Epidermal melanocyte (primary cell): ENCODE results near the gene NMNAT3.
"Not testable (repeated sequence)": the region's sequence is repeated elsewhere in the genome, so short reads cannot be mapped to it uniquely, and the experiment has no call there.

ENCODE experiments used
- DNase-seq: peaks from one replicate; pipeline ENCODE4 v3.0.0; 2011; ENCODE audit warnings: low spot score; ENCODE audit not compliant: insufficient read length

The NMNAT3 gene

DNA sequence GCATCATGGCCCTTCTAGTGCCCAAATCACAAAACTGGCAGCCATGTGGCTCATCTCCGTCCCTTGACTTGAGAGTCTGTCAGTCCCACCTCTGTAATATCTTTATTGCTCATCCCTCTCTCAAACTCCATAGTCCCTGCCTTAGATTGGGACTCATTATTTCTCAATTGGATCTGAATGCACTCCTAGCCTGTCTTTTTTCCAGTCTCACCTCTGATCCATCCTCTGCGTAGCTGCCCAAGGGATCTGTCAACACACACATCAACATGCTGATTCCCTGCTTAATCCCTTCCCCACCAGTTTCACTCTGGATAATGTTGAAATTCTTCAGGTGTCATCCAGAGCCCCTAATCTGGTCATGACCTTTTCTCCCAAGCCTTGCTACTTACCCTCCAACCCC is 39.3 kb downstream of the NMNAT3 start:
- no peak for DNase-seq

GRCh38 chr3:139636511-139636910 is 41.3 kb downstream of the NMNAT3 start:
- no peak for DNase-seq

DNA sequence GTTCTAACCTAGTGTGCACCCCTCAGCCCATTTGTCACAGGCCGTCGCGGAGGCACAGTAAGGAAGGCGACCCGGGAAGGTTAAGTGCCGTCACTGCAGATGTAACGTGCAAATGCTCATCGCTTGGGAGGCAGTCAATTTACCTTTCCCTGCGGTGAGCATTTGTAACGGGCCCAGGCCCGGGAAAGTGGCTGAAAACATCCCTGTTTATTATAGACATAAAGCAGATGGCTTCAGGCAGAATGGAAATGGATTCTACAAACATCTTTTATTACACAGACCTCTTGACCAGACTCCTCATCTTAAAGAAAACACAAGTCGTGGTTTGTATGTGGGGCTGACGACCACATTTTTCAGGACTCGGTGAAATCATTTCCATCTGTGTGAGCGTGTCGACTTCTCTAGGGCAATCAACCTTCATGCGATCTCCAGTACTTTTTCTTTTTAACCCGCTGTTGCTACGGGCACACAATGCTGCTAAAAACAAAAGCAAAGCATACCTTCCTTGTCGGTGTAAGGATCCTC is 43.6 kb downstream of the NMNAT3 start:
- DNase-seq, result no peak

- no peak for DNase-seq
Observed at GRCh38 chr3:139633511-139633910, 44.3 kb downstream of the NMNAT3 start.

GRCh38 chr3:139630542-139630941 is 47.2 kb downstream of the NMNAT3 start:
- DNase-seq, result no peak

GRCh38 chr3:139629033-139629432 is 48.7 kb downstream of the NMNAT3 start:
- no peak for DNase-seq

GRCh38 chr3:139627759-139628158 is 50.0 kb downstream of the NMNAT3 start:
- no peak for DNase-seq

GRCh38 chr3:139620438-139620837 is 57.3 kb downstream of the NMNAT3 start:
- DNase-seq, result no peak

- no peak for DNase-seq
Observed at GRCh38 chr3:139619484-139619883, 58.3 kb downstream of the NMNAT3 start.

DNA sequence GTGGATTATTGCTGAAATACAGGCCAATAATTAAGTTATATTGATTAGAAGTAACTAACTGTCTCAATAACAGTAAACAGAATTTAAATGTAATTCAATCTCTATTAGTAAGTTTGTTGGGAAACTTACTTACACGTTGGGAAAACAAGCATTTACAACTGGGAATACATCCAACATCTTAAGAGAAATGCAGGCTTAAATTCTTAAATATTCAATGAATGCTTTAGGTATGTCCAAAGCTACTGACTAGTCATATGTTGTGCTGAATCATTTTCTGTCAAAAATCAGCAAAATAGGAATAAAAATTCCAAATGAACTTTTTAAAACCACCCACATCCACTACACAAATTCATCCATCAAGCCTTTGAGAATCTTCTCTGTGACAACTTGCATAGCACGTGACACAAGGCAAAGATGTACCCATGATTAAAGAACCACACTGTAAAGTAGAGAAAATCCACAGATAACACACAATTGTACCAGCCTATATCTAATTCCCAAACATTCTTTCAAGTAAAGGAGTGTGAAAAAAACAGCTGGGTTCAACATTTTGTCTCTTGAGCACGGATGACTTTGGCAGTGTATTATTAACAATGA is 60.0 kb downstream of the NMNAT3 start:
- no peak for DNase-seq

- DNase-seq, result no peak
Observed at GRCh38 chr3:139611528-139611927, 66.2 kb downstream of the NMNAT3 start.

- no peak for DNase-seq
Observed at GRCh38 chr3:139610886-139611285, 66.9 kb downstream of the NMNAT3 start.

DNA sequence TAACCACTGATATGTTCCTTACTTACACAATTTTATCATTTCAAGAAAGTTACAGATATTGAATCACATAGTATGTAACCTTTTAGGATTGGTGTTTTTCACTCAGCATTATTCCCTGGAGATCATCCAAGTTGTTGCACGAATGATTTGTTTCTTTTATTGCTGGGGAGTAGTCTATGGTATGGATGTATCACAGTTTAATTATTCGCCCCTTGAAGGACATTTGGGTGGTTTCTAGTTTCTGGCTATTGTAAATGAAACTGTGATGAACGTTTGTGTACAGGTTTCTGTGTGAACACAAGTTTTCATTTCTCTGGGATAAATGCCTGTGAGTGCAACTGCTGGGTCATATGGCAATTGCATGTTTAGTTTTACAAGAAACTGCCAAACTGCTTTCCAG is 68.8 kb downstream of the NMNAT3 start:
- DNase-seq, result no peak

DNA sequence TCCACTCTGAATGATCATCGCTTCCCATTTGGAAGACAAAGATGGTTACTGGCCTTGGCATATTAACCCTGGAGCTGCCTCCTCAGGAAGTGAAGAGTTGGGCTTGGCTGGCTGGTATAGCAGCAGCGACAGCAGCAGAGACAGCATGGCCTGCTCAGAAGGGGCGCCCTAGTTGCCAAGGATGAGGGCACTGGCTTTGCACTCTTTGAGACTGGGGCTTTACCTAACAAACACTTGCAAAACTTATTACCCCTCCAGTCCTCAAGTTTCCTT is 69.7 kb downstream of the NMNAT3 start:
- DNase-seq, result no peak

- DNase-seq, result no peak
Observed at GRCh38 chr3:139607257-139608107, 70.3 kb downstream of the NMNAT3 start.

- no peak for DNase-seq
Observed at GRCh38 chr3:139602003-139602402, 75.8 kb downstream of the NMNAT3 start.

- no peak for DNase-seq
Observed at GRCh38 chr3:139601191-139601961, 76.4 kb downstream of the NMNAT3 start.

DNA sequence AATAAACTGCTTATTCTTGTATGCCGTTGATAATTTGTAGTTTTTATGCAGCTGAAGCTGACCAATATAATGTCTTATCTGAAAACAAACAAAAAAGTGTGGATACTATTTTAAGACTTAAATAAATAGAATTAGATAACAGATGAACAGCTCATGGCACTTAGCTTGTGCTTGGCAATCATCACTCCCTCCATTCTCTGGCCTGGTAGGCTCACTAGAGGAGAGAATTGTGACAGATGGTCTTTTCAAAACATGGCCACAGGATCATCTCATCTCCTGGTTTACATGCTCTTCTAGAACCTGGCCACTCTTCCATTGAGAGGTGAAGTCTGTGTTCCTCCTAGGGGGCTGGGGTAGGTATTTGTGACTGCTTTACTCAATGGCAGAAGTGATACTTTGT is 79.8 kb downstream of the NMNAT3 start:
- DNase-seq, result no peak

GRCh38 chr3:139591186-139591585 is 86.6 kb downstream of the NMNAT3 start:
- DNase-seq, result not testable (repeated sequence)

DNA sequence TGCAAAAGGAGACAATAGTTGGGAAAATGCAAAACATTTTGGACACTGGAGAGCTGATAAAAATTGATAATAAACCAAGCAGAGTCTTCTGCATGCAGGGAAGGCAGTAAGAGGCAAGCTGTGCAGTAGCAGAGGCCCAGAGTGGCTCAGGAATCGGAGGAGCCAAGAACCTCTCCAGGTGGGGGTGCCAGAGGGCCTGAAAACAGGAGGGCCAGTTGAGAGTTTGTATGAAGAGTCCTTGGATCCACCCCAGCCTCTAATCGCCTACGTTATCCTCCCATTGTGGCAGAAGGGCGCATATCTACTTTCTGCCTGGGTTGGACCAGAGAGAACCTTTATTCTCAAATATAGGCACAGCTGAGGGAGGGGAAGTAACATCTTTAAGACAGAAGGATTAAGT is 89.3 kb downstream of the NMNAT3 start:
- no peak for DNase-seq

GRCh38 chr3:139587797-139588196 is 90.0 kb downstream of the NMNAT3 start:
- no peak for DNase-seq

GRCh38 chr3:139586420-139587017 is 91.3 kb downstream of the NMNAT3 start:
- DNase-seq, result no peak
